Retinal pigment epithelial cell (primary cell): ENCODE results near the gene FOXP4.

Experiments
- DNase-seq: peaks from one replicate; pipeline ENCODE4 v3.0.0-alpha.2; 2010; ENCODE audit warnings: low read depth
- H3K4me3 ChIP-seq: 2 replicates; pipeline ENCODE4 v1.5.1; 2011; ENCODE audit warnings: mild to moderate bottlenecking, low read length, control low read depth, moderate library complexity
- CTCF ChIP-seq: conservative IDR thresholded peaks from 2 replicates; pipeline ENCODE4 v1.5.1; 2011; ENCODE audit warnings: low read depth, low read length, control low read depth, inconsistent platforms

The FOXP4 gene

GRCh38 chr6:41548098-41548840 is 2.1 kb downstream of the FOXP4 start:
- DNase-seq: no peak
- H3K4me3 ChIP-seq: peak overlapping the region; percentile 93
- no peak for TF ChIP-seq CTCF

- no peak for DNase-seq
- peak overlapping the region; percentile 93 for H3K4me3 ChIP-seq
- TF ChIP-seq CTCF: no peak
Measured at GRCh38 chr6:41548841-41549642, 2.9 kb downstream of the FOXP4 start.

GRCh38 chr6:41549673-41550072 is 3.5 kb downstream of the FOXP4 start:
- H3K4me3 ChIP-seq: no peak overlapping the region
- no peak for DNase-seq
- no peak for TF ChIP-seq CTCF

GRCh38 chr6:41551086-41551700 is 5.0 kb downstream of the FOXP4 start:
- no peak for TF ChIP-seq CTCF
- H3K4me3 ChIP-seq: no peak overlapping the region
- DNase-seq: no peak

DNA sequence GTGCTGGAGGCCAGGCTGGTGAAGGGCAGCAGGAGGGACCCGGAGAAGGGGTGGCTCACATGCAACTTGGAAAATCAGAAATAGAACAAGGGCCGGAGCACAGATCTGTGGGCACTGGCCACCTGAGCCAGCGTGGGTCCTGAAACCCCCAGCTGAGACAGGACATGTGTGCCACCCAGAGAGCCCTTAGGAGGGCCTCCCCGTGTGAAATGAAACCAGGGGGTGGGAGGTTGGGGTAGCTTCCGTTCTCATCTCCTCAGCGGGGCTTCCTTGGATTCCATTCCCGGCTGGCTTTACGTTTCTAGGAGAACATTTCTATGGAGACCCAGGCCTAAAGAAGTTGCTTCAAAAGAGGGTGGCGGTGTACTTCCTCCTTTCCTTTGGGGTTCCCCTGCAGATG is 5.7 kb downstream of the FOXP4 start:
- DNase-seq: no peak
- H3K4me3 ChIP-seq: no peak overlapping the region
- no peak for TF ChIP-seq CTCF

GRCh38 chr6:41552723-41553122 is 6.5 kb downstream of the FOXP4 start:
- DNase-seq: no peak
- H3K4me3 ChIP-seq: no peak overlapping the region
- TF ChIP-seq CTCF: no peak
